H1 (cell line): ENCODE results near the gene SLC25A21. TPM values are rescaled to one million over a fixed set of nuclear protein-coding genes. Genes with fewer than 3 reads are reported as not detected.

ENCODE experiments used
- CTCF ChIA-PET: fragments of 300-600 bp; sonication (Branson Sonifier 250); formaldehyde crosslinking; loops from one replicate; lab custom pipeline; 2021; ENCODE audit not compliant: partially characterized antibody; lab: Charles Lee
- POLR2A ChIA-PET: fragments of 300-600 bp; sonication (Branson Sonifier 250); formaldehyde crosslinking; loops from one replicate; lab custom pipeline; 2021; ENCODE audit warnings: inconsistent platforms; ENCODE audit not compliant: partially characterized antibody; lab: Charles Lee
- DNase-seq, 2 experiments: peaks; one replicate each; pipeline versions ENCODE4 v3.0.0 to v3.0.0-alpha.2; 2010 to 2022; ENCODE audit warnings: low spot score in 2 of 2, low read depth in 1 of 2, mixed read lengths in 1 of 2
- FAIRE-seq: peaks from 2 replicates; lab custom pipeline; 2011; peaks lifted over from hg19 to GRCh38; lab: Jason Lieb, UNC
- H2AFZ ChIP-seq: 2 replicates; pipeline ENCODE4 v1.8.1; 2012; ENCODE audit warnings: low read length, inconsistent platforms
- H2AK5ac ChIP-seq: 2 replicates; pipeline ENCODE4 v1.6.1; 2013; ENCODE audit warnings: low read depth, low read length
- H2BK120ac ChIP-seq: replicated peaks from 2 replicates; pipeline ENCODE3; 2013; ENCODE audit warnings: low read depth, low read length, inconsistent platforms
- H2BK12ac ChIP-seq: 2 replicates; pipeline ENCODE4 v1.6.1; 2013; ENCODE audit warnings: low read depth, low read length
- H2BK15ac ChIP-seq: 2 replicates; pipeline ENCODE4 v1.6.1; 2013; ENCODE audit warnings: low read length
- H2BK20ac ChIP-seq: 2 replicates; pipeline ENCODE4 v1.6.1; 2013; ENCODE audit warnings: low read length
- H2BK5ac ChIP-seq: 2 replicates; pipeline ENCODE4 v1.6.1; 2013; ENCODE audit warnings: low read depth, low read length
- H3K14ac ChIP-seq: 2 replicates; pipeline ENCODE4 v1.6.1; 2013; ENCODE audit warnings: inconsistent platforms; ENCODE audit not compliant: insufficient read length
- H3K18ac ChIP-seq: 2 replicates; pipeline ENCODE4 v1.6.1; 2013; ENCODE audit warnings: low read length; ENCODE audit errors: extremely low read depth
- H3K23ac ChIP-seq: 2 replicates; pipeline ENCODE4 v1.6.1; 2013; ENCODE audit warnings: inconsistent platforms; ENCODE audit not compliant: insufficient read length
- H3K23me2 ChIP-seq: 2 replicates; pipeline ENCODE4 v1.6.1; 2013; ENCODE audit warnings: low read depth, low read length
- H3K27ac ChIP-seq: 2 replicates; pipeline ENCODE4 v1.6.1; 2011; ENCODE audit warnings: low read depth, low read length, inconsistent platforms
- H3K27me3 ChIP-seq, 4 experiments: replicated peaks in 1 of 4; 1 replicate in 1 of 4; 2 replicates in 3 of 4; pipeline versions ENCODE4 v1.6.1 to v1.8.1; 2011 to 2013; ENCODE audit warnings: low read length in 3 of 4, mild to moderate bottlenecking in 3 of 4, inconsistent platforms in 2 of 4, mixed read lengths in 2 of 4, moderate library complexity in 1 of 4; ENCODE audit not compliant: control insufficient read depth in 3 of 4, insufficient read depth in 3 of 4; ENCODE audit errors: extremely low read depth in 1 of 4
- H3K36me3 ChIP-seq, 4 experiments: 2 replicates each; pipeline versions ENCODE4 v1.6.1 to v1.8.1; 2011 to 2013; ENCODE audit warnings: mild to moderate bottlenecking in 4 of 4, low read length in 3 of 4, moderate library complexity in 2 of 4, control low read depth in 1 of 4, inconsistent platforms in 1 of 4; ENCODE audit not compliant: insufficient read depth in 4 of 4, control insufficient read depth in 2 of 4
- H3K4ac ChIP-seq: replicated peaks from 2 replicates; pipeline ENCODE3; 2013; ENCODE audit warnings: low read length, low read depth, mixed read lengths, inconsistent platforms; ENCODE audit not compliant: insufficient read length
- H3K4me1 ChIP-seq, 4 experiments: replicated peaks in 1 of 4; 1 replicate in 1 of 4; 2 replicates in 3 of 4; pipeline versions ENCODE4 v1.6.1 to v1.8.1; 2011 to 2013; ENCODE audit warnings: low read length in 3 of 4, inconsistent platforms in 2 of 4, mixed read lengths in 1 of 4; ENCODE audit not compliant: insufficient read depth in 4 of 4, control insufficient read depth in 3 of 4
- H3K4me2 ChIP-seq, 2 experiments: 2 replicates each; pipeline versions ENCODE4 v1.6.1 to v1.8.1; 2011 to 2013; ENCODE audit warnings: low read depth in 2 of 2, low read length in 2 of 2, control low read depth in 1 of 2, inconsistent platforms in 1 of 2, mild to moderate bottlenecking in 1 of 2; ENCODE audit not compliant: insufficient read depth in 1 of 2
- H3K4me3 ChIP-seq, 4 experiments: fragments of 200-600, 300-600 bp in 1 of 4; sonication (generic), shearing (Covaris generic), sonication (Bioruptor Twin) in 1 of 4; 2 replicates each; pipeline versions ENCODE4 v1.5.1 to v1.8.1; 2011 to 2016; ENCODE audit warnings: low read length in 4 of 4, low read depth in 3 of 4, control low read depth in 2 of 4, inconsistent platforms in 2 of 4, mild to moderate bottlenecking in 2 of 4, mixed read lengths in 1 of 4, moderate library complexity in 1 of 4; ENCODE audit not compliant: insufficient read depth in 2 of 4; ENCODE audit errors: extremely low read depth in 1 of 4
- H3K56ac ChIP-seq: replicated peaks from 2 replicates; pipeline ENCODE3; 2013; ENCODE audit warnings: low read depth, mild to moderate bottlenecking, mixed read lengths, low read length, inconsistent platforms; ENCODE audit not compliant: insufficient read length
- H3K79me1 ChIP-seq: 2 replicates; pipeline ENCODE4 v1.6.1; 2013; ENCODE audit warnings: low read depth, low read length, control low read depth
- H3K79me2 ChIP-seq, 2 experiments: 2 replicates each; pipeline versions ENCODE4 v1.6.1 to v1.8.1; 2012 to 2013; ENCODE audit warnings: low read length in 2 of 2, mild to moderate bottlenecking in 2 of 2, inconsistent platforms in 1 of 2; ENCODE audit not compliant: insufficient read depth in 2 of 2, control insufficient read depth in 1 of 2
- H3K9ac ChIP-seq, 4 experiments: replicated peaks in 1 of 4; 1 replicate in 1 of 4; 2 replicates in 3 of 4; pipeline versions ENCODE4 v1.6.1 to v1.8.1; 2011 to 2013; ENCODE audit warnings: low read depth in 3 of 4, low read length in 3 of 4, control low read depth in 2 of 4, mild to moderate bottlenecking in 2 of 4, moderate library complexity in 2 of 4, inconsistent platforms in 1 of 4; ENCODE audit errors: extremely low read depth in 1 of 4
- H3K9me3 ChIP-seq, 2 experiments: 2 replicates each; pipeline versions ENCODE4 v1.6.1 to v1.8.1; 2012 to 2013; ENCODE audit warnings: mild to moderate bottlenecking in 2 of 2, moderate library complexity in 2 of 2, control low read depth in 1 of 2, inconsistent platforms in 1 of 2, low read depth in 1 of 2, low read length in 1 of 2, mixed read lengths in 1 of 2; ENCODE audit not compliant: insufficient read depth in 2 of 2
- H4K20me1 ChIP-seq, 2 experiments: replicated peaks in 1 of 2; 2 replicates each; pipeline versions ENCODE3 to v1.8.1; 2011 to 2013; ENCODE audit warnings: inconsistent platforms in 2 of 2, low read length in 2 of 2, mild to moderate bottlenecking in 1 of 2; ENCODE audit not compliant: insufficient read depth in 2 of 2, control insufficient read depth in 1 of 2
- H4K5ac ChIP-seq: 2 replicates; pipeline ENCODE4 v1.6.1; 2013; ENCODE audit warnings: low read length, low read depth, mixed read lengths, inconsistent platforms; ENCODE audit not compliant: insufficient read length
- H4K8ac ChIP-seq: 2 replicates; pipeline ENCODE4 v1.8.0; 2013; ENCODE audit warnings: mild to moderate bottlenecking, moderate library complexity, low read length, inconsistent platforms; ENCODE audit not compliant: insufficient read depth; ENCODE audit errors: extremely low read depth
- H4K91ac ChIP-seq: replicated peaks from 2 replicates; pipeline ENCODE3; 2013; ENCODE audit warnings: low read length, mixed read lengths, inconsistent platforms; ENCODE audit not compliant: insufficient read length
- ASH2L ChIP-seq: fragments of 200-600, 300-600 bp; sonication (generic); IDR thresholded peaks from one replicate; pipeline ENCODE4 v1.7.1; 2017; ENCODE audit warnings: low read length
- ATF3 ChIP-seq: IDR thresholded peaks from 2 replicates; pipeline ENCODE4 v1.6.1; 2011; ENCODE audit warnings: low read depth, mild to moderate bottlenecking, low read length; ENCODE audit not compliant: insufficient read depth
- HDAC2 ChIP-seq, 2 experiments: fragments of 300-600 bp in 1 of 2; sonication (generic) in 1 of 2; IDR thresholded peaks; 2 replicates each; pipeline ENCODE4 v1.6.1; 2011 to 2012; ENCODE audit warnings: low read depth in 2 of 2, low read length in 2 of 2, mild to moderate bottlenecking in 2 of 2, moderate library complexity in 2 of 2, borderline replicate concordance in 1 of 2, inconsistent platforms in 1 of 2
- JUND ChIP-seq: IDR thresholded peaks from 2 replicates; pipeline ENCODE4 v1.6.1; 2011; ENCODE audit warnings: mild to moderate bottlenecking, improper control_type of control experiment, low read length
- KDM4A ChIP-seq: IDR thresholded peaks from one replicate; pipeline ENCODE4 v1.7.1; 2012; ENCODE audit warnings: low read depth, mild to moderate bottlenecking, moderate library complexity, low read length, inconsistent platforms; ENCODE audit not compliant: severe bottlenecking
- WGBS, 2 experiments: shearing (Covaris generic) in 1 of 2; methylation state at CpG; one replicate each; pipeline versions ENCODE4 v1.1.6 to v1.1.7; 2013 to 2015; ENCODE audit warnings: low lambda C conversion rate in 2 of 2, mixed read lengths in 2 of 2, inconsistent platforms in 1 of 2, low coverage in 1 of 2, missing lambda C conversion rate in 1 of 2; ENCODE audit not compliant: insufficient replicate concordance in 2 of 2, insufficient coverage in 1 of 2, insufficient read length in 1 of 2; ENCODE audit errors: extremely low coverage in 1 of 2, missing lambda C conversion rate in 1 of 2; 5-methylcytosine and 5-hydroxymethylcytosine counted together
- polyA plus RNA-seq, 7 experiments: library from polyadenylated mRNA; depleted of rRNA in 3 of 7; stranded (reverse) in 5 of 7; unstranded in 2 of 7; fragments of >200 nt in 5 of 7; fragments of 200-250 nt in 2 of 7; gene quantifications; 1 replicate in 5 of 7; 2 replicates in 1 of 7; 4 replicates in 1 of 7; pipeline versions ENCODE4 v1.2.1 to v1.2.3, GENCODE V29; 2011 to 2013; ENCODE audit warnings: missing spikeins in 2 of 7, mixed read lengths in 2 of 7
- total RNA-seq: library from RNA; stranded (reverse); fragmentation: NEBNext Ultra II Directional; extraction: Animal tissue kit (Norgen Biotek cat#: 25700); gene quantifications from 2 replicates; pipeline ENCODE4 v1.2.1, GENCODE V29; 2021

The SLC25A21 gene
- total and polyA plus RNA-seq, 2 of the 8 experiments (the other 6 are each of a cell fraction or from before 2014, with no cell fraction given) = 6.9 to 15.7 TPM

GRCh38 chr14:37143475-37143874 lies 28.9 kb downstream of the SLC25A21 start:
- Histone ChIP-seq H3K79me2 (no peaks in the 10 kb centered on the region), H3K27ac (no peak overlapping the region)
- CTCF ChIA-PET = interaction anchor here (0.5 to 4.0 kb wide), 9 partner anchors 6 to 589 kb away, joined by 3 to 30 read pairs (median 4); no protein-coding TSS in a partner anchor
- no peak for TF ChIP-seq JUND
- TF ChIP-seq ATF3 = no peak
- no peak for TF ChIP-seq ASH2L
- TF ChIP-seq KDM4A = no peak
- TF ChIP-seq HDAC2 (IDR thresholded peaks at IDR 0.05; ENCODE audit: borderline replicate concordance in 1 of 2, low read depth in 2 of 2, low read length in 2 of 2) = no peak

More at GRCh38 chr14:37143475-37143874, 28.9 kb downstream of the SLC25A21 start:
- no peak overlapping the region for H4K8ac ChIP-seq
- no peaks in the 10 kb centered on the region for H3K23me2 ChIP-seq
- H3K23ac ChIP-seq = no peak overlapping the region
- no peaks in the 10 kb centered on the region for H3K9me3 ChIP-seq
- H3K14ac ChIP-seq = no peak overlapping the region
- H2BK5ac ChIP-seq = no peak overlapping the region
- FAIRE-seq = no peak
- 86% methylated on average over 2 of the region's 2 CpGs; no CpG with 5 or more reads in 1 of the 2 experiments for WGBS, 2 experiments
- no peak overlapping the region for H4K91ac ChIP-seq
- no peak overlapping the region for H3K56ac ChIP-seq
- no peak overlapping the region for H3K9ac ChIP-seq
- no peak overlapping the region for H3K4me3 ChIP-seq
- H4K5ac ChIP-seq = no peak overlapping the region
- no peak overlapping the region for H2AFZ ChIP-seq
- H3K4me2 ChIP-seq = no peak overlapping the region
- no peaks in the 10 kb centered on the region for H3K4me1 ChIP-seq
- H3K27me3 ChIP-seq = no peaks in the 10 kb centered on the region
- H3K4ac ChIP-seq = no peak overlapping the region
- no peaks in the 10 kb centered on the region for H3K36me3 ChIP-seq
- no peak overlapping the region for H2BK15ac ChIP-seq
- H2BK120ac ChIP-seq = no peak overlapping the region
- no peaks in the 10 kb centered on the region for H3K79me1 ChIP-seq
- no peak for DNase-seq
- no peak overlapping the region for H2BK20ac ChIP-seq
- H4K20me1 ChIP-seq = no peaks in the 10 kb centered on the region
- H2BK12ac ChIP-seq = no peak overlapping the region
- no peak overlapping the region for H2AK5ac ChIP-seq
- no peak overlapping the region for H3K18ac ChIP-seq
- POLR2A ChIA-PET = interaction anchor here (1.4 kb wide), 1 partner anchor 9 kb away, joined by 3 read pairs; no protein-coding TSS in a partner anchor
